ENCODE data around the gene OR1L1. TPM values are rescaled to one million over a fixed set of nuclear protein-coding genes. Genes with fewer than 3 reads are reported as not detected.

Gene OR1L1
- not detected in 2 replicates for total RNA-seq

GRCh38 chr9:122661416-122661815 is at the start of gene OR1L1:
OR1L1 (plus strand) TSS chr9:122661716; CDS start chr9:122661716, 0 bp downstream.

GRCh38 chr9:122614362-122614761 is 47.2 kb upstream of the OR1L1 start, which contains the start of gene OR1Q1:
OR1Q1 (plus strand) TSS chr9:122614738; CDS start chr9:122614738, 0 bp downstream.

DNA sequence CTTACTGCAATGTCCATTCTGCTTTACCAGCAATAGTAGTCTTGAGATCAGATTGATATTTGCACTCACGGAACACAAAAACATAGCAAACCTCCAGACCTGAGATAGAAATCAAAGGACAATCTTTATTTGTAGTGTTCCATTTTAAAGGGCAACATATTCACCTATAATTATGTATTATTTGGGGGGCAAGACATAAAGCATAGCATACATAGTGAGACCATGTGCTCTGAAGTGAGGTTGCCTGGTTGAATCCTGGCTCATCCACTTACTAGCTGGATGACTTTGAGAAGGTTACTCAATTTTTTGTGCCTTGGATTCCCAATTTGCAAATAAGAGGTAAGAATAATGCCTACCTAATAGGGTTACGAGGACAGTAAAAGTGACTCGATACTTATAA is 4.0 kb upstream of the OR1L1 start, which contains the start of gene OR1B1:
Gene OR1B1, minus strand, starts transcription at position 101 of the 400 bp plus-strand sequence.

Other genes starting within 250 kb of the OR1L1 start
- not detected in 2 replicates for gene OR1J1, start 183.8 kb upstream of the OR1L1 start, total RNA-seq
- gene OR1J2, start 150.9 kb upstream of the OR1L1 start, total RNA-seq, result 0.24 and 0.32 TPM in 2 replicates
- gene OR1J4, start 142.6 kb upstream of the OR1L1 start, total RNA-seq, result 0.49 TPM in 1 of 2 replicates, not detected in the other
- not detected in 2 replicates for gene OR1N1, start 134.4 kb upstream of the OR1L1 start, total RNA-seq
- not detected in 2 replicates for gene OR1N2, start 108.6 kb upstream of the OR1L1 start, total RNA-seq
- gene OR1L8, start 78.3 kb upstream of the OR1L1 start, total RNA-seq, result 0.36 TPM in 1 of 2 replicates, not detected in the other
- gene OR1Q1, start 47.0 kb upstream of the OR1L1 start, total RNA-seq, result 0.36 and 0.65 TPM in 2 replicates
- gene OR1B1, start 4.1 kb upstream of the OR1L1 start, total RNA-seq, result not detected in 2 replicates
- gene OR1L3, start 13.4 kb downstream of the OR1L1 start, total RNA-seq, result not detected in 2 replicates
- not detected in 2 replicates for gene OR1L4, start 62.3 kb downstream of the OR1L1 start, total RNA-seq
- not detected in 2 replicates for gene OR1L6, start 80.6 kb downstream of the OR1L1 start, total RNA-seq
- not detected in 2 replicates for gene OR5C1, start 127.2 kb downstream of the OR1L1 start, total RNA-seq
- not detected in 2 replicates for gene OR1K1, start 138.4 kb downstream of the OR1L1 start, total RNA-seq
- gene PDCL, start 166.9 kb downstream of the OR1L1 start, total RNA-seq, result 36.7 and 39.8 TPM in 2 replicates
- 73.1 and 79.7 TPM in 2 replicates for gene RC3H2, start 243.6 kb downstream of the OR1L1 start, total RNA-seq